ENCODE data around the gene FOXM1.
"Not testable (repeated sequence)": the region's sequence is repeated elsewhere in the genome, so short reads cannot be mapped to it uniquely, and the experiment has no call there.

The FOXM1 gene

GRCh38 chr12:2879853-2880252 is 2.9 kb upstream of the FOXM1 start:
- DNase-seq, result no peak

GRCh38 chr12:2877953-2878732 is 1.2 kb upstream of the FOXM1 start:
- no peak for DNase-seq

- DNase-seq, result no peak
Measured at GRCh38 chr12:2876431-2877046, 435 bp downstream of the FOXM1 start.

- not testable (repeated sequence) for DNase-seq
Measured at GRCh38 chr12:2868986-2869632, 7.9 kb downstream of the FOXM1 start.

- no peak for DNase-seq
Measured at GRCh38 chr12:2864198-2864597, 12.8 kb downstream of the FOXM1 start.

- DNase-seq, result not testable (repeated sequence)
Measured at GRCh38 chr12:2863402-2863801, 13.6 kb downstream of the FOXM1 start.

GRCh38 chr12:2862876-2863275 is 14.1 kb downstream of the FOXM1 start:
- DNase-seq, result no peak

GRCh38 chr12:2860170-2860569 is 16.8 kb downstream of the FOXM1 start:
- no peak for DNase-seq

GRCh38 chr12:2858944-2859421 is 18.0 kb downstream of the FOXM1 start:
- DNase-seq, result no peak

GRCh38 chr12:2858334-2858733 is 18.6 kb downstream of the FOXM1 start:
- DNase-seq, result no peak

GRCh38 chr12:2857576-2857975 is 19.4 kb downstream of the FOXM1 start:
- DNase-seq, result no peak

- no peak for DNase-seq
Measured at GRCh38 chr12:2857021-2857431, 19.9 kb downstream of the FOXM1 start, which contains the start of gene TEX52. TSS of gene TEX52 (minus strand) at chr12:2857039. CDS start at chr12:2857026, 13 bp downstream.

GRCh38 chr12:2856051-2856450 is 20.9 kb downstream of the FOXM1 start:
- no peak for DNase-seq

- DNase-seq, result no peak
Measured at GRCh38 chr12:2855546-2855945, 21.4 kb downstream of the FOXM1 start.

GRCh38 chr12:2854669-2855453 is 22.1 kb downstream of the FOXM1 start:
- no peak for DNase-seq

GRCh38 chr12:2853626-2854025 is 23.3 kb downstream of the FOXM1 start:
- peak; percentile 84 for DNase-seq

- no peak for DNase-seq
Measured at GRCh38 chr12:2851931-2852330, 25.0 kb downstream of the FOXM1 start.

- DNase-seq, result peak; percentile 65
Measured at GRCh38 chr12:2845280-2845679, 31.7 kb downstream of the FOXM1 start.

GRCh38 chr12:2844786-2845185 is 32.2 kb downstream of the FOXM1 start:
- no peak for DNase-seq

GRCh38 chr12:2842948-2843347 is 34.0 kb downstream of the FOXM1 start:
- no peak for DNase-seq

GRCh38 chr12:2841056-2841650 is 35.8 kb downstream of the FOXM1 start:
- DNase-seq, result no peak

GRCh38 chr12:2836574-2836973 is 40.4 kb downstream of the FOXM1 start:
- no peak for DNase-seq
